ENCODE measurements around the gene CLDN24.

The CLDN24 gene

GRCh38 chr4:183320211-183321059 lies 1.8 kb downstream of the CLDN24 start, which contains the start of gene CLDN22:
CLDN22 (minus strand) TSS chr4:183320276; CDS start chr4:183320218, 58 bp downstream.
- no peak for DNase-seq

GRCh38 chr4:183318656-183319055 lies 3.6 kb downstream of the CLDN24 start:
- DNase-seq: no peak

- no peak for DNase-seq
Observed at GRCh38 chr4:183314806-183315205, 7.4 kb downstream of the CLDN24 start.

GRCh38 chr4:183314336-183314735 lies 7.9 kb downstream of the CLDN24 start:
- DNase-seq: no peak

GRCh38 chr4:183312841-183313240 lies 9.4 kb downstream of the CLDN24 start:
- DNase-seq: no peak

GRCh38 chr4:183306811-183307210 lies 15.4 kb downstream of the CLDN24 start:
- DNase-seq: no peak

GRCh38 chr4:183304538-183304937 lies 17.7 kb downstream of the CLDN24 start:
- DNase-seq: no peak

- no peak for DNase-seq
Observed at GRCh38 chr4:183304067-183304466, 18.2 kb downstream of the CLDN24 start.

GRCh38 chr4:183303301-183303700 lies 18.9 kb downstream of the CLDN24 start:
- DNase-seq: no peak

GRCh38 chr4:183300655-183301054 lies 21.6 kb downstream of the CLDN24 start:
- DNase-seq: no peak

- no peak for DNase-seq
Observed at GRCh38 chr4:183300070-183300469, 22.2 kb downstream of the CLDN24 start.

- no peak for DNase-seq
Observed at GRCh38 chr4:183299464-183299863, 22.8 kb downstream of the CLDN24 start.

GRCh38 chr4:183297675-183298074 lies 24.6 kb downstream of the CLDN24 start:
- no peak for DNase-seq

- no peak for DNase-seq
Observed at GRCh38 chr4:183295711-183296110, 26.5 kb downstream of the CLDN24 start.

GRCh38 chr4:183291070-183291469 lies 31.2 kb downstream of the CLDN24 start:
- peak; percentile 11 for DNase-seq

- DNase-seq: no peak
Observed at GRCh38 chr4:183289688-183290087, 32.5 kb downstream of the CLDN24 start.

- no peak for DNase-seq
Observed at GRCh38 chr4:183288955-183289354, 33.3 kb downstream of the CLDN24 start.

GRCh38 chr4:183287677-183288076 lies 34.5 kb downstream of the CLDN24 start:
- no peak for DNase-seq

GRCh38 chr4:183287309-183287659 lies 34.9 kb downstream of the CLDN24 start:
- no peak for DNase-seq

GRCh38 chr4:183286590-183287308 lies 35.5 kb downstream of the CLDN24 start:
- no peak for DNase-seq

- no peak for DNase-seq
Observed at GRCh38 chr4:183285886-183286285, 36.3 kb downstream of the CLDN24 start.

- no peak for DNase-seq
Observed at GRCh38 chr4:183284965-183285364, 37.3 kb downstream of the CLDN24 start.

- peak; percentile 22 for DNase-seq
Observed at GRCh38 chr4:183284258-183284785, 37.9 kb downstream of the CLDN24 start.

GRCh38 chr4:183276106-183276505 lies 46.1 kb downstream of the CLDN24 start:
- DNase-seq: no peak

All from DMS153 (cell line).